HG03354 (cell line): ENCODE results near the gene ZNF710.

Source experiments
- ATAC-seq: cut with Tn5 transposase; IDR thresholded peaks from one replicate; pipeline ENCODE4 v1.9.1; 2021; ENCODE audit warnings: mild to moderate bottlenecking; ENCODE audit not compliant: unreplicated experiment, poor library complexity, severe bottlenecking

The ZNF710 gene

GRCh38 chr15:89985111-89985510 lies 16.0 kb upstream of the ZNF710 start:
- no peak for ATAC-seq

- no peak for ATAC-seq
These were observed 9.8 kb upstream of the ZNF710 start for GRCh38 chr15:89991312-89991711.

- no peak for ATAC-seq
These were observed 7.8 kb upstream of the ZNF710 start for GRCh38 chr15:89993349-89993748.

- ATAC-seq = no peak
These were observed 4.0 kb upstream of the ZNF710 start for GRCh38 chr15:89997079-89997478.

GRCh38 chr15:89998141-89998661 lies 2.9 kb upstream of the ZNF710 start:
- no peak for ATAC-seq

- ATAC-seq = no peak
These were observed 2.0 kb upstream of the ZNF710 start for GRCh38 chr15:89998923-89999675.

- ATAC-seq = no peak
These were observed 1.4 kb upstream of the ZNF710 start for GRCh38 chr15:89999676-90000185.

- ATAC-seq = no peak
These were observed 730 bp upstream of the ZNF710 start for GRCh38 chr15:90000186-90001001.

GRCh38 chr15:90001683-90002427 lies 731 bp downstream of the ZNF710 start:
- peak; percentile 41 for ATAC-seq

- peak; percentile 36 for ATAC-seq
These were observed 1.3 kb downstream of the ZNF710 start for GRCh38 chr15:90002428-90002844.

- ATAC-seq = no peak
These were observed 2.6 kb downstream of the ZNF710 start for GRCh38 chr15:90003736-90004135.

- no peak for ATAC-seq
These were observed 3.1 kb downstream of the ZNF710 start for GRCh38 chr15:90004252-90004651.

GRCh38 chr15:90004671-90005070 lies 3.5 kb downstream of the ZNF710 start:
- ATAC-seq = no peak

- no peak for ATAC-seq
These were observed 5.3 kb downstream of the ZNF710 start for GRCh38 chr15:90006217-90007075.

GRCh38 chr15:90007076-90007460 lies 5.9 kb downstream of the ZNF710 start:
- ATAC-seq = no peak

- ATAC-seq = no peak
These were observed 7.5 kb downstream of the ZNF710 start for GRCh38 chr15:90008607-90009006.

- no peak for ATAC-seq
These were observed 8.3 kb downstream of the ZNF710 start for GRCh38 chr15:90009301-90010022.

GRCh38 chr15:90011705-90012104 lies 10.6 kb downstream of the ZNF710 start:
- ATAC-seq = no peak
